Measurements from ENCODE around the gene TUBB4A. TPM values are rescaled to one million over a fixed set of nuclear protein-coding genes. Genes with fewer than 3 reads are reported as not detected.

TUBB4A gene
- total RNA-seq, 1 donor from 2014 or later, result 2.4 TPM

DNA sequence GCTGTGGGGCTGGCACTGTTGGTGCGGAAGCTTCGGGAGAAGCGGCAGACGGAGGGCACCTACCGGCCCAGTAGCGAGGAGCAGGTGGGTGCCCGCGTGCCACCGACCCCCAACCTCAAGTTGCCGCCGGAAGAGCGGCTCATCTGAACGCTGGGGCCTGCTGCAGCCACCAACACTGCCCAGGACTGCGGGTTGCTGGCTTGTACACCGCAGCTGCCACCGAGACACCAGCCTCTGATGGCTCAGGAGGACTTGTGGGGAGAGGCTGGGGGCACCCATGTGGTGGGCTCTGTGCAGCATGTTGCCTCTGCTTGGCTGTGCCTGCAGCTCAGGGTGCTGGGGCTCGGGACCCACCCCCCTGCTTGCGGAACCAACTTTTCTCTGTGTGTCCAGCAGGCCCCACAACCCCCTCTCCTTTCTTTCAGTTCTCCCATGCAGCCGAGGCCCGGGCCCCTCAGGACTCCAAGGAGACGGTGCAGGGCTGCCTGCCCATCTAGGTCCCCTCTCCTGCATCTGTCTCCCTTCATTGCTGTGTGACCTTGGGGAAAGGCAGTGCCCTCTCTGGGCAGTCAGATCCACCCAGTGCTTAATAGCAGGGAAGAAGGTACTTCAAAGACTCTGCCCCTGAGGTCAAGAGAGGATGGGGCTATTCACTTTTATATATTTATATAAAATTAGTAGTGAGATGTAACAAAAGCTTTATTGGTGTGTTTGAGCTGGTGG lies 35.4 kb downstream of the TUBB4A start:
- no peaks in the 10 kb centered on the region for H4K20me1 ChIP-seq (ENCODE audit: low read depth)
- H3K4me1 ChIP-seq, result peaks cover 12% of the 10 kb centered on the region
- H3K79me2 ChIP-seq (ENCODE audit: low read depth), result no peaks in the 10 kb centered on the region
- H2AFZ ChIP-seq (replicated peaks), result no peak overlapping the region
- Mint-ChIP-seq H3K36me3 (no peaks in the 10 kb centered on the region), H3K27ac (no peak overlapping the region), H3K9me3 (peaks cover 4% of the 10 kb centered on the region), H3K27me3 (ENCODE audit: insufficient read depth, low read depth) (peaks cover 54% of the 10 kb centered on the region), H3K4me1 (peaks cover 9% of the 10 kb centered on the region), H3K4me3 (no peak overlapping the region)
- H3K4me3 ChIP-seq, result no peak overlapping the region
- H3K9ac ChIP-seq, result no peak overlapping the region
- no peaks in the 10 kb centered on the region for H3K36me3 ChIP-seq
- H3K4me2 ChIP-seq, result no peak overlapping the region
- no peak overlapping the region for H3K27ac ChIP-seq
- DNase-seq (ENCODE audit: low spot score), result no peak
- peaks cover 7% of the 10 kb centered on the region for H3F3A ChIP-seq (ENCODE audit: low read depth)
- no peaks in the 10 kb centered on the region for H3K9me3 ChIP-seq (ENCODE audit: low read depth)
- no peak for TF ChIP-seq EZH2 (IDR thresholded peaks at IDR 0.05)
- TF ChIP-seq, protein P1, sequence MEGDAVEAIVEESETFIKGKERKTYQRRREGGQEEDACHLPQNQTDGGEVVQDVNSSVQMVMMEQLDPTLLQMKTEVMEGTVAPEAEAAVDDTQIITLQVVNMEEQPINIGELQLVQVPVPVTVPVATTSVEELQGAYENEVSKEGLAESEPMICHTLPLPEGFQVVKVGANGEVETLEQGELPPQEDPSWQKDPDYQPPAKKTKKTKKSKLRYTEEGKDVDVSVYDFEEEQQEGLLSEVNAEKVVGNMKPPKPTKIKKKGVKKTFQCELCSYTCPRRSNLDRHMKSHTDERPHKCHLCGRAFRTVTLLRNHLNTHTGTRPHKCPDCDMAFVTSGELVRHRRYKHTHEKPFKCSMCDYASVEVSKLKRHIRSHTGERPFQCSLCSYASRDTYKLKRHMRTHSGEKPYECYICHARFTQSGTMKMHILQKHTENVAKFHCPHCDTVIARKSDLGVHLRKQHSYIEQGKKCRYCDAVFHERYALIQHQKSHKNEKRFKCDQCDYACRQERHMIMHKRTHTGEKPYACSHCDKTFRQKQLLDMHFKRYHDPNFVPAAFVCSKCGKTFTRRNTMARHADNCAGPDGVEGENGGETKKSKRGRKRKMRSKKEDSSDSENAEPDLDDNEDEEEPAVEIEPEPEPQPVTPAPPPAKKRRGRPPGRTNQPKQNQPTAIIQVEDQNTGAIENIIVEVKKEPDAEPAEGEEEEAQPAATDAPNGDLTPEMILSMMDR (IDR thresholded peaks at IDR 0.05), result no peak
- no peak for TF ChIP-seq EZH2phosphoT487 (IDR thresholded peaks at IDR 0.05)
- H3K27me3 ChIP-seq, result peaks cover 40% of the 10 kb centered on the region

DNA sequence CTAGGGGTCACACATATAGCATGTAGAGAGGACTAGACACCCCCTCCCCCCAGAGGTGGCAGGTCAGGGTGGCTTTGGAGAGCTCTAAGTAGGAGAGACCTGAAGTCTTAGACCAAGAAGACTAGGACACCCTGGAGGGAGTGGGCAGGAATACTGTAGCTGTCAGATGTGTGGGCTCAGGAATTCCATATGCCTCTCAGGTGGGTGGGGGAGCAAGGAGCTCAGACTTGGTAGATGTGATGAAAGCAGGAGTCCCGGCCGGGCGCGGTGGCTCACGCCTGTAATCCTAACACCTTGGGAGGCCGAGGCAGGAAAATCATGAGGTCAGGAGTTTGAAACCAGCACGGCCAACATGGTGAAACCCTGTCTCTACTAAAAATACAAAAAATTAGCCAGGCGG lies 36.4 kb downstream of the TUBB4A start:
- peaks cover 44% of the 10 kb centered on the region for H3K27me3 ChIP-seq
- DNase-seq (ENCODE audit: low spot score), result no peak
- H3K36me3 ChIP-seq, result no peaks in the 10 kb centered on the region
- no peak for TF ChIP-seq EZH2 (IDR thresholded peaks at IDR 0.05)
- Mint-ChIP-seq H3K9me3 (peaks cover 4% of the 10 kb centered on the region), H3K4me3 (peak overlapping the region; percentile 27), H3K4me1 (peaks cover 9% of the 10 kb centered on the region), H3K27me3 (ENCODE audit: insufficient read depth, low read depth) (peaks cover 52% of the 10 kb centered on the region), H3K27ac (peak overlapping the region; percentile 12), H3K36me3 (no peaks in the 10 kb centered on the region)
- H3K9ac ChIP-seq, result no peak overlapping the region
- peaks cover 9% of the 10 kb centered on the region for H3F3A ChIP-seq (ENCODE audit: low read depth)
- no peaks in the 10 kb centered on the region for H3K79me2 ChIP-seq (ENCODE audit: low read depth)
- no peak overlapping the region for H3K4me3 ChIP-seq
- H4K20me1 ChIP-seq (ENCODE audit: low read depth), result no peaks in the 10 kb centered on the region
- no peak overlapping the region for H3K4me2 ChIP-seq
- H3K27ac ChIP-seq, result no peak overlapping the region
- H3K4me1 ChIP-seq, result peaks cover 5% of the 10 kb centered on the region
- H3K9me3 ChIP-seq (ENCODE audit: low read depth), result no peaks in the 10 kb centered on the region
- H2AFZ ChIP-seq (replicated peaks), result no peak overlapping the region

DNA sequence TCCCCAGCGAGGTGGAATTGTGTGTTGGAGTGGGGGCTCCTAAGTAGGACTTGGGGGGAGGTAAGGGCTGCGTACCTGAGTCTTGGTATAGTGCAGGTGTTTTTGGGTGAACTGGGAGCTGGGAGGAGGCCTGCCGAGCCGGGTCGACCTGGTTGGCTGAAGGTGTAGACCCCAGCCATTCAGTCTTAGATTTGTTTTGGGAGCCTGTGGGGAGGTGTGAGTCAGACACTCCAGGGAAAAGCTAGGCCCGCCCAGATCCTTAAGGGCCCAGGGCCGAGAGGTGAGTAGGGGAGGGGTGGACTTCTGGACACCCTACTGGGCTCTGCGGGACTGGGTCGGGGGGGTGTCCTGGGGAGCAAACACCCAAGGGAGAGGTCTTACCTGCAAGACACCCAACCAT lies 37.1 kb downstream of the TUBB4A start:
- no peak overlapping the region for H3K9ac ChIP-seq
- no peaks in the 10 kb centered on the region for H3K36me3 ChIP-seq
- H3K27me3 ChIP-seq, result peaks cover 44% of the 10 kb centered on the region
- no peak overlapping the region for H3K27ac ChIP-seq
- H3K4me1 Mint-ChIP-seq, result peaks cover 10% of the 10 kb centered on the region
- H3F3A ChIP-seq (ENCODE audit: low read depth), result peaks cover 13% of the 10 kb centered on the region
- H3K27ac Mint-ChIP-seq, result no peak overlapping the region
- peak overlapping the region; percentile 69 for H2AFZ ChIP-seq (replicated peaks)
- H3K36me3 Mint-ChIP-seq, result no peaks in the 10 kb centered on the region
- peaks cover 54% of the 10 kb centered on the region for H3K27me3 Mint-ChIP-seq (ENCODE audit: insufficient read depth, low read depth)
- peaks cover 5% of the 10 kb centered on the region for H3K4me1 ChIP-seq
- H3K4me3 ChIP-seq, result peak overlapping the region; percentile 56
- peak overlapping the region; percentile 6 for H3K4me3 Mint-ChIP-seq
- H4K20me1 ChIP-seq (ENCODE audit: low read depth), result no peaks in the 10 kb centered on the region
- peaks cover 4% of the 10 kb centered on the region for H3K9me3 Mint-ChIP-seq
- no peaks in the 10 kb centered on the region for H3K79me2 ChIP-seq (ENCODE audit: low read depth)
- H3K4me2 ChIP-seq, result peak overlapping the region; percentile 86
- H3K9me3 ChIP-seq (ENCODE audit: low read depth), result no peaks in the 10 kb centered on the region
- TF ChIP-seq, protein P1 (IDR thresholded peaks at IDR 0.05), result no peak
- DNase-seq (ENCODE audit: low spot score), result no peak
